Right renal cortex interstitium (tissue), 3 donors: Measurements from ENCODE around the gene TBC1D4. TPM values are rescaled to one million over a fixed set of nuclear protein-coding genes. Genes with fewer than 3 reads are reported as not detected.
"Not testable (repeated sequence)": the region's sequence is repeated elsewhere in the genome, so short reads cannot be mapped to it uniquely, and the experiment has no call there.

Experiments used
- DNase-seq, 3 donors: peaks; one replicate each; pipeline ENCODE4 v3.0.0-alpha.2; 2013; ENCODE audit warnings: low read depth in 3 of 3, low spot score in 2 of 3
- polyA plus RNA-seq, 3 donors: library from polyadenylated mRNA; unstranded; fragments of 120-200 nt; gene quantifications; one replicate each; pipeline ENCODE4 v1.2.1, GENCODE V29; 2013; ENCODE audit not compliant: insufficient read length in 3 of 3

Gene TBC1D4
- polyA plus RNA-seq, 3 donors, result 49.1 to 56.6 (median 53.3) TPM

- no peak for DNase-seq
Measured at GRCh38 chr13:75299246-75299645, 182.7 kb downstream of the TBC1D4 start.

GRCh38 chr13:75296641-75297040, 185.3 kb downstream of the TBC1D4 start:
- DNase-seq, result no peak

- no peak for DNase-seq
Measured at GRCh38 chr13:75295201-75295600, 186.8 kb downstream of the TBC1D4 start.

- no peak for DNase-seq
Measured at GRCh38 chr13:75294110-75294509, 187.9 kb downstream of the TBC1D4 start.

- DNase-seq, result no peak
Measured at GRCh38 chr13:75285310-75285709, 196.7 kb downstream of the TBC1D4 start.

GRCh38 chr13:75279834-75280369, 202.1 kb downstream of the TBC1D4 start:
- no peak for DNase-seq

GRCh38 chr13:75273695-75274094, 208.3 kb downstream of the TBC1D4 start:
- DNase-seq, result not testable (repeated sequence)

GRCh38 chr13:75271846-75272245, 210.1 kb downstream of the TBC1D4 start:
- no peak for DNase-seq

GRCh38 chr13:75268481-75268880, 213.5 kb downstream of the TBC1D4 start:
- not testable (repeated sequence) for DNase-seq

- DNase-seq, result no peak
Measured at GRCh38 chr13:75264611-75265010, 217.4 kb downstream of the TBC1D4 start.

- DNase-seq, result no peak
Measured at GRCh38 chr13:75263741-75264407, 218.1 kb downstream of the TBC1D4 start.

GRCh38 chr13:75258159-75258782, 223.7 kb downstream of the TBC1D4 start:
- peak in 1 of 3 donors; percentile 25 for DNase-seq

GRCh38 chr13:75256922-75257321, 225.0 kb downstream of the TBC1D4 start:
- no peak for DNase-seq

- peak in 1 of 3 donors; percentile 4 for DNase-seq
Measured at GRCh38 chr13:75255653-75256052, 226.3 kb downstream of the TBC1D4 start.

- no peak for DNase-seq
Measured at GRCh38 chr13:75255147-75255546, 226.8 kb downstream of the TBC1D4 start.

- DNase-seq, result no peak
Measured at GRCh38 chr13:75251188-75251587, 230.8 kb downstream of the TBC1D4 start.

- DNase-seq, result no peak
Measured at GRCh38 chr13:75250526-75251178, 231.3 kb downstream of the TBC1D4 start.

- not testable (repeated sequence) for DNase-seq
Measured at GRCh38 chr13:75245578-75245977, 236.4 kb downstream of the TBC1D4 start.

GRCh38 chr13:75240240-75240639, 241.7 kb downstream of the TBC1D4 start:
- DNase-seq, result not testable (repeated sequence)

- no peak for DNase-seq
Measured at GRCh38 chr13:75236774-75237173, 245.2 kb downstream of the TBC1D4 start.
